K562 (cell line): Measurements from ENCODE around the gene CLEC2L. TPM values are rescaled to one million over a fixed set of nuclear protein-coding genes. Genes with fewer than 3 reads are reported as not detected.

Experiments used
- ATAC-seq: fragments of 200-7000 bp; cut with Tn5 transposase; 3 replicates; pipeline ENCODE4 v1.9.1; 2020; ENCODE audit warnings: moderate library complexity
- BruUV-seq: library from RNA; stranded (reverse); fragments of 400-500 nt; replicated peaks from 2 replicates; lab custom pipeline; 2021; lab: Mats Ljungman, UMichigan
- CTCF ChIA-PET: fragments of 300-600 bp; formaldehyde crosslinking; extraction: SDS; loops from one replicate; lab custom pipeline; 2021; ENCODE audit warnings: low intra/inter-chr PET ratio; lab: Yijun Ruan, JAX
- POLR2A ChIA-PET: fragments of 300-600, 350-650 bp; sonication (Branson Sonifier 250); formaldehyde crosslinking; extraction: SDS; loops from one replicate; lab custom pipeline; 2021; ENCODE audit warnings: antibody characterized with exemption, inconsistent platforms; lab: Yijun Ruan, JAX
- DNase-seq, 4 experiments: peaks; one replicate each; pipeline versions ENCODE4 v3.0.0 to v3.0.0-alpha.2; 2011 to 2018; ENCODE audit warnings: low spot score in 3 of 4, mixed read lengths in 3 of 4; ENCODE audit errors: extremely low read depth in 1 of 4
- FAIRE-seq: peaks from 2 replicates; lab custom pipeline; 2011; peaks lifted over from hg19 to GRCh38; lab: Jason Lieb, UNC
- H2AFZ ChIP-seq: 2 replicates; pipeline ENCODE4 v1.6.0; 2011; ENCODE audit warnings: low read depth, low read length, control low read depth, inconsistent platforms
- H3K27ac ChIP-seq: fragments of 200-600 bp; 3 replicates; pipeline ENCODE4 v1.8.0; 2011; ENCODE audit warnings: low read depth, mild to moderate bottlenecking, control low read depth, inconsistent platforms, low read length, moderate library complexity, mixed read lengths; ENCODE audit errors: extremely low read depth
- H3K27me3 ChIP-seq, 2 experiments: fragments of 300-600 bp in 1 of 2; 2 replicates in 1 of 2; 3 replicates in 1 of 2; pipeline versions ENCODE4 v1.6.0 to v1.8.0; 2011; ENCODE audit warnings: inconsistent platforms in 2 of 2, low read length in 2 of 2, mild to moderate bottlenecking in 1 of 2, mixed read lengths in 1 of 2, moderate library complexity in 1 of 2; ENCODE audit not compliant: control insufficient read depth in 2 of 2, insufficient read depth in 2 of 2
- H3K36me3 ChIP-seq: fragments of 300-600 bp; 3 replicates; pipeline ENCODE4 v1.8.0; 2011; ENCODE audit warnings: mild to moderate bottlenecking, low read length, inconsistent platforms; ENCODE audit not compliant: control insufficient read depth, insufficient read depth
- H3K4me1 ChIP-seq, 2 experiments: fragments of 200-600 bp in 1 of 2; replicated peaks in 1 of 2; 2 replicates in 1 of 2; 3 replicates in 1 of 2; pipeline versions ENCODE4 v1.5.1 to v1.8.0; 2011; ENCODE audit warnings: inconsistent platforms in 2 of 2, low read length in 2 of 2, mild to moderate bottlenecking in 1 of 2, mixed read lengths in 1 of 2, moderate library complexity in 1 of 2; ENCODE audit not compliant: control insufficient read depth in 2 of 2, insufficient read depth in 2 of 2
- H3K4me2 ChIP-seq: 2 replicates; pipeline ENCODE4 v1.6.1; 2011; ENCODE audit warnings: low read length, control low read depth, inconsistent platforms, mixed read lengths; ENCODE audit not compliant: insufficient read depth
- H3K4me3 ChIP-seq: fragments of 200-600 bp; sonication (generic), shearing (Covaris generic); 2 replicates; pipeline ENCODE4 v1.5.1; 2016; ENCODE audit warnings: control low read depth, inconsistent platforms
- H3K79me2 ChIP-seq: fragments of 200-600 bp; 3 replicates; pipeline ENCODE4 v1.8.0; 2011; ENCODE audit warnings: low read length, inconsistent platforms; ENCODE audit not compliant: control insufficient read depth, insufficient read depth
- H3K9ac ChIP-seq, 2 experiments: 2 replicates each; pipeline versions ENCODE4 v1.6.0 to v1.6.1; 2011; ENCODE audit warnings: low read depth in 2 of 2, low read length in 2 of 2, control low read depth in 1 of 2, inconsistent platforms in 1 of 2, mild to moderate bottlenecking in 1 of 2, mixed read lengths in 1 of 2; ENCODE audit not compliant: insufficient read depth in 1 of 2
- H3K9me1 ChIP-seq: one replicate; pipeline ENCODE4 v1.6.0; 2011; ENCODE audit warnings: inconsistent platforms, mild to moderate bottlenecking, low read length, moderate library complexity; ENCODE audit not compliant: control insufficient read depth, insufficient read depth
- H3K9me3 ChIP-seq: replicated peaks from 2 replicates; pipeline ENCODE4 v1.5.1; 2011; ENCODE audit warnings: low read depth, low read length, inconsistent platforms; ENCODE audit not compliant: control insufficient read depth, insufficient read depth
- H4K20me1 ChIP-seq: replicated peaks from 2 replicates; pipeline ENCODE4 v1.6.1; 2011; ENCODE audit warnings: low read length, inconsistent platforms, mixed read lengths; ENCODE audit not compliant: control insufficient read depth, insufficient read depth
- DNMT1 ChIP-seq: fragments of 450-650 bp; IDR thresholded peaks from 2 replicates; pipeline ENCODE4 v1.6.1; 2016; ENCODE audit warnings: antibody characterized with exemption, mild to moderate bottlenecking
- NFATC3 ChIP-seq: fragments of 450-650 bp; IDR thresholded peaks from 2 replicates; pipeline ENCODE4 v1.6.1; 2017; ENCODE audit warnings: mild to moderate bottlenecking
- NR1H2 ChIP-seq: sonication (generic); formaldehyde crosslinking; IDR thresholded peaks from 2 replicates; pipeline ENCODE4 v1.4.0; 2020; ENCODE audit warnings: mild to moderate bottlenecking, missing genetic modification reagents
- PTRF ChIP-seq: fragments of 450-650 bp; IDR thresholded peaks from 2 replicates; pipeline ENCODE4 v1.6.1; 2016; ENCODE audit warnings: mild to moderate bottlenecking, missing genetic modification characterization, missing compliant biosample characterization
- RBM39 ChIP-seq: fragments of 200-400 bp; formaldehyde crosslinking; optimal IDR thresholded peaks from 2 replicates; pipeline ENCODE3; 2018; ENCODE audit warnings: low read depth, low read length
- RERE ChIP-seq: sonication (generic); formaldehyde crosslinking; IDR thresholded peaks from 2 replicates; pipeline ENCODE4 v1.8.0; 2023; ENCODE audit warnings: missing genetic modification reagents, mild to moderate bottlenecking, borderline replicate concordance
- ZNF511 ChIP-seq: sonication (generic); formaldehyde crosslinking; IDR thresholded peaks from 2 replicates; pipeline ENCODE4 v1.8.0; 2022; ENCODE audit warnings: mild to moderate bottlenecking, missing genetic modification reagents
- WGBS: fragments of 100-300 bp; shearing (Covaris generic); methylation state at CpG from one replicate; pipeline ENCODE4 v1.1.6; 2016; ENCODE audit warnings: low coverage, mixed read lengths; ENCODE audit not compliant: insufficient coverage; ENCODE audit errors: missing lambda C conversion rate; 5-methylcytosine and 5-hydroxymethylcytosine counted together
- in situ Hi-C: fragments of 300-500 bp; cut with MboI; formaldehyde crosslinking; loops from 4 replicates; pipeline ENCODE4 v1.15.0; 2018; ENCODE audit warnings: inconsistent platforms, mixed read lengths
- intact Hi-C: fragments of 100-400 bp; cut with micrococcal nuclease; formaldehyde crosslinking; loops from 2 replicates; pipeline ENCODE4 v1.14.2; 2022
- polyA plus RNA-seq, 8 experiments: library from polyadenylated mRNA; depleted of rRNA in 4 of 8; stranded (reverse) in 5 of 8; unstranded in 3 of 8; fragments of >200 nt; fragmentation: Nextera tagmentation in 2 of 8; fragmentation: Illumina TruSeq in 1 of 8; extraction: Ambion mirVana in 2 of 8; extraction: Trizol in 1 of 8; gene quantifications; 2 replicates each; pipeline versions ENCODE4 v1.2.1 to v1.2.3, GENCODE V29; 2011 to 2014; ENCODE audit warnings: inconsistent platforms in 1 of 8, missing spikeins in 1 of 8
- total RNA-seq, 7 experiments: library from RNA; depleted of rRNA in 6 of 7; stranded (reverse); fragments of >200 nt in 6 of 7; fragmentation: Illumina TruSeq in 2 of 7; extraction: Trizol in 2 of 7; gene quantifications; 2 replicates each; pipeline versions ENCODE4 v1.2.1 to v1.2.3, GENCODE V29; 2011 to 2021; ENCODE audit warnings: low replicate concordance in 1 of 7

CLEC2L gene
- total and polyA plus RNA-seq, 9 of the 15 experiments (the other 6 are each of a cell fraction or from before 2014, with no cell fraction given) = 0.84 to 5.5 (median 1.8) TPM

DNA sequence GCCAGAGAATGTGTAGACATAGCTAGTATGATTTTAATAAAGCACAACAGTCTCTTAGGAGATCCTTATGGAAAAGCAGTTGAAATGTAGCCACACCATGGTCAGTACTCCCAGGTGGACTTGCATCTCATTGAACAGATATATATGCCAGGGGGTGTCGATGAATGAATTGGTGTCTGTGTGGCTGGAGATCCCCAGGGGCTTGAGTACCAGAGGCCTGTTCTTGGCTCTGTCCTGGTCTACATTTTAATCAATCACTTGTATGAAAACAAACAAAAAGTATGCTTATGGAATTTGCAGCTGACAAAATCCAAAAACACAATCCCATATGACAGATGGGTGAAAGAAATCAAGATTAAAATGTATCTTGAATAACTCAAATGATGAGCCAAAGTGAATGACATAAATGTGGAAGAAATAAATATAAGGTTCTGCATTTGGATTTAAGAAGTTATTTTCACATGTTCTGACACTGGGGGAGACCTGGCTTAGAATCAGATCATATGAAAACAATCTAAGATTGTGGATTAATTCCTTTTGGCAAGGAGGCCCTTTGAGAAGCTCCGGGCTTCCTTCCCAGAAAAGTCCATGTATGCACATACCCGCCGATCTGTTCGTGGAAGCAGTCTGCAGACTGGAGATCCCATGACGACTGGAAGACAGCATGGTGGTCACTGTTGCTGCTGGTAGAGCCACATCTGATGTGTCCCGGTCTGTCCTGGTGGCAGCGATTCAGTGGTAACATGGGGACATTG lies 15.6 kb downstream of the CLEC2L start:
- intact Hi-C loops = no loop called here
- Histone ChIP-seq H3K9me1 (no peaks in the 10 kb centered on the region), H3K79me2 (peaks cover 6% of the 10 kb centered on the region; the same call in 1 of the 3 replicates), H3K4me3 (no peak overlapping the region), H3K27ac (no peak overlapping the region), H3K9ac (no peak overlapping the region), H2AFZ (no peak overlapping the region), H3K4me2 (no peak overlapping the region), H3K4me1 (peaks cover 14 to 18% of the 10 kb centered on the region in 2 experiments; a peak in 4 of 5 replicates), H3K9me3 (no peaks in the 10 kb centered on the region), H4K20me1 (no peaks in the 10 kb centered on the region), H3K36me3 (no peaks in the 10 kb centered on the region), H3K27me3 (peaks cover 40 to 64% of the 10 kb centered on the region in 2 experiments)
- no peak for FAIRE-seq
- ChIA-PET CTCF (no interaction called here), POLR2A (interaction anchor here (1.0 to 1.6 kb wide), 3 partner anchors 9 to 19 kb away, joined by 4 to 5 read pairs (median 4); no protein-coding TSS in a partner anchor)
- WGBS = 11% methylated on average over 8 of the region's 8 CpGs
- in situ Hi-C loops = no loop called here
- BruUV-seq = no TSS peak
- no peak for ATAC-seq
- no peak for DNase-seq
- TF ChIP-seq RBM39 = no peak
- TF ChIP-seq RERE (CRISPR knock-in tag) = no peak
- TF ChIP-seq PTRF = no peak
- no peak for TF ChIP-seq NR1H2
- no peak for TF ChIP-seq DNMT1
- no peak for TF ChIP-seq NFATC3
- no peak for TF ChIP-seq ZNF511 (CRISPR knock-in tag)
